Measurements from ENCODE around the gene SHISA4.

GRCh38 chr1:201890223-201890622 is 1.5 kb downstream of the SHISA4 start:
- TF ChIP-seq HDAC2 (IDR thresholded peaks at IDR 0.05; ENCODE audit: borderline replicate concordance in 1 of 2, low read depth in 2 of 2, low read length in 2 of 2) (no peak), POLR2A (IDR thresholded peaks at IDR 0.05; ENCODE audit: control extremely low read depth in 1 of 2, low read depth in 2 of 2, low read length in 2 of 2) (no peak)
- TF ChIP-seq, protein P1, sequence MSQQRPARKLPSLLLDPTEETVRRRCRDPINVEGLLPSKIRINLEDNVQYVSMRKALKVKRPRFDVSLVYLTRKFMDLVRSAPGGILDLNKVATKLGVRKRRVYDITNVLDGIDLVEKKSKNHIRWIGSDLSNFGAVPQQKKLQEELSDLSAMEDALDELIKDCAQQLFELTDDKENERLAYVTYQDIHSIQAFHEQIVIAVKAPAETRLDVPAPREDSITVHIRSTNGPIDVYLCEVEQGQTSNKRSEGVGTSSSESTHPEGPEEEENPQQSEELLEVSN (IDR thresholded peaks at IDR 0.05): no peak

All from H1 (cell line).